COLO829 (cell line): ENCODE results near the gene CRIM1.

ENCODE experiments used
- DNase-seq: peaks from one replicate; pipeline ENCODE4 v3.0.0; 2012; ENCODE audit warnings: low spot score

CRIM1 gene

GRCh38 chr2:36483290-36483689 is 127.7 kb downstream of the CRIM1 start:
- no peak for DNase-seq

- DNase-seq, result no peak
These were observed 128.9 kb downstream of the CRIM1 start for GRCh38 chr2:36484454-36484853.

- DNase-seq, result no peak
These were observed 129.9 kb downstream of the CRIM1 start for GRCh38 chr2:36485521-36485920.

GRCh38 chr2:36486521-36487044 is 131.0 kb downstream of the CRIM1 start:
- DNase-seq, result peak; percentile 25

- DNase-seq, result no peak
These were observed 132.4 kb downstream of the CRIM1 start for GRCh38 chr2:36487947-36488346.

GRCh38 chr2:36489281-36489680 is 133.7 kb downstream of the CRIM1 start:
- DNase-seq, result peak; percentile 40

GRCh38 chr2:36490749-36491148 is 135.2 kb downstream of the CRIM1 start:
- DNase-seq, result no peak

GRCh38 chr2:36492216-36492945 is 136.8 kb downstream of the CRIM1 start:
- DNase-seq, result no peak

- no peak for DNase-seq
These were observed 137.7 kb downstream of the CRIM1 start for GRCh38 chr2:36493306-36493705.

- no peak for DNase-seq
These were observed 142.1 kb downstream of the CRIM1 start for GRCh38 chr2:36497570-36498163.

GRCh38 chr2:36499128-36499820 is 143.7 kb downstream of the CRIM1 start:
- DNase-seq, result no peak

GRCh38 chr2:36500072-36500471 is 144.5 kb downstream of the CRIM1 start:
- no peak for DNase-seq

GRCh38 chr2:36502081-36502480 is 146.5 kb downstream of the CRIM1 start:
- no peak for DNase-seq

GRCh38 chr2:36507408-36507812 is 151.8 kb downstream of the CRIM1 start:
- DNase-seq, result peak; percentile 46

GRCh38 chr2:36509075-36509474 is 153.5 kb downstream of the CRIM1 start:
- DNase-seq, result no peak

GRCh38 chr2:36511858-36512603 is 156.5 kb downstream of the CRIM1 start:
- DNase-seq, result no peak

GRCh38 chr2:36512705-36513104 is 157.1 kb downstream of the CRIM1 start:
- peak; percentile 25 for DNase-seq

GRCh38 chr2:36513661-36514060 is 158.1 kb downstream of the CRIM1 start:
- DNase-seq, result no peak

GRCh38 chr2:36515538-36515937 is 160.0 kb downstream of the CRIM1 start:
- DNase-seq, result no peak

GRCh38 chr2:36516136-36516870 is 160.7 kb downstream of the CRIM1 start:
- no peak for DNase-seq

GRCh38 chr2:36520431-36520830 is 164.9 kb downstream of the CRIM1 start:
- DNase-seq, result no peak

- DNase-seq, result no peak
These were observed 167.6 kb downstream of the CRIM1 start for GRCh38 chr2:36523153-36523552.
